DMS153 treated with DMSO at 0.1 percent for 48 hours (cell line): ENCODE measurements around the gene HDAC4.
"Not testable (repeated sequence)": the region's sequence is repeated elsewhere in the genome, so short reads cannot be mapped to it uniquely, and the experiment has no call there.

Source experiments
- DNase-seq: peaks from one replicate; lab custom pipeline; 2025; ENCODE audit not compliant: unreplicated experiment; lab: John Stamatoyannopoulos, UW

HDAC4 gene

GRCh38 chr2:239180526-239181073 lies 220.2 kb downstream of the HDAC4 start:
- DNase-seq = no peak

GRCh38 chr2:239179851-239180371 lies 220.9 kb downstream of the HDAC4 start:
- DNase-seq = no peak

- no peak for DNase-seq
Measured at GRCh38 chr2:239178954-239179353, 221.9 kb downstream of the HDAC4 start.

GRCh38 chr2:239178484-239178883 lies 222.3 kb downstream of the HDAC4 start:
- no peak for DNase-seq

- no peak for DNase-seq
Measured at GRCh38 chr2:239177908-239178307, 222.9 kb downstream of the HDAC4 start.

GRCh38 chr2:239177325-239177724 lies 223.5 kb downstream of the HDAC4 start:
- DNase-seq = no peak

GRCh38 chr2:239176138-239176803 lies 224.5 kb downstream of the HDAC4 start:
- DNase-seq = not testable (repeated sequence)

GRCh38 chr2:239175181-239175580 lies 225.6 kb downstream of the HDAC4 start:
- DNase-seq = no peak

GRCh38 chr2:239173301-239173700 lies 227.5 kb downstream of the HDAC4 start:
- no peak for DNase-seq

- DNase-seq = no peak
Measured at GRCh38 chr2:239171643-239172042, 229.2 kb downstream of the HDAC4 start.

- no peak for DNase-seq
Measured at GRCh38 chr2:239169311-239170048, 231.3 kb downstream of the HDAC4 start.

GRCh38 chr2:239168575-239168974 lies 232.2 kb downstream of the HDAC4 start:
- DNase-seq = no peak

- DNase-seq = no peak
Measured at GRCh38 chr2:239167766-239168444, 232.9 kb downstream of the HDAC4 start.

GRCh38 chr2:239167011-239167673 lies 233.7 kb downstream of the HDAC4 start:
- no peak for DNase-seq

- no peak for DNase-seq
Measured at GRCh38 chr2:239166201-239166834, 234.5 kb downstream of the HDAC4 start.

- DNase-seq = no peak
Measured at GRCh38 chr2:239165206-239165831, 235.5 kb downstream of the HDAC4 start.

GRCh38 chr2:239164335-239164871 lies 236.4 kb downstream of the HDAC4 start:
- DNase-seq = no peak

- no peak for DNase-seq
Measured at GRCh38 chr2:239163688-239164334, 237.0 kb downstream of the HDAC4 start.

- no peak for DNase-seq
Measured at GRCh38 chr2:239162976-239163687, 237.7 kb downstream of the HDAC4 start.
